SK-N-MC (cell line): ENCODE results near the gene DDX20.

ENCODE experiments used
- EZH2 ChIP-seq: fragments of 200-600 bp; sonication (generic); IDR thresholded peaks from one replicate; pipeline ENCODE4 v1.6.1; 2017; ENCODE audit warnings: antibody characterized with exemption
- FOXP2 ChIP-seq: optimal IDR thresholded peaks from 2 replicates; pipeline ENCODE3; 2011; ENCODE audit warnings: mild to moderate bottlenecking, moderate library complexity; ENCODE audit not compliant: insufficient read depth; ENCODE audit errors: extremely low read length, control extremely low read depth
- POLR2AphosphoS5 ChIP-seq: IDR thresholded peaks from 2 replicates; pipeline ENCODE4 v1.6.1; 2012; ENCODE audit warnings: mild to moderate bottlenecking, low read depth, low read length, borderline replicate concordance

GRCh38 chr1:111742938-111743549 is 12.7 kb upstream of the DDX20 start:
- TF ChIP-seq POLR2AphosphoS5 (no peak), EZH2 (no peak), FOXP2 (no peak)
